GM18517 (cell line): ENCODE measurements around the gene TMC7.
"Not testable (repeated sequence)": the region's sequence is repeated elsewhere in the genome, so short reads cannot be mapped to it uniquely, and the experiment has no call there.

ENCODE experiments used
- ATAC-seq: cut with Tn5 transposase; IDR thresholded peaks from one replicate; pipeline ENCODE4 v1.9.1; 2021; ENCODE audit warnings: mild to moderate bottlenecking, moderate library complexity; ENCODE audit not compliant: unreplicated experiment

Gene TMC7

GRCh38 chr16:18975109-18975508 is 8.6 kb upstream of the TMC7 start:
- ATAC-seq = no peak

DNA sequence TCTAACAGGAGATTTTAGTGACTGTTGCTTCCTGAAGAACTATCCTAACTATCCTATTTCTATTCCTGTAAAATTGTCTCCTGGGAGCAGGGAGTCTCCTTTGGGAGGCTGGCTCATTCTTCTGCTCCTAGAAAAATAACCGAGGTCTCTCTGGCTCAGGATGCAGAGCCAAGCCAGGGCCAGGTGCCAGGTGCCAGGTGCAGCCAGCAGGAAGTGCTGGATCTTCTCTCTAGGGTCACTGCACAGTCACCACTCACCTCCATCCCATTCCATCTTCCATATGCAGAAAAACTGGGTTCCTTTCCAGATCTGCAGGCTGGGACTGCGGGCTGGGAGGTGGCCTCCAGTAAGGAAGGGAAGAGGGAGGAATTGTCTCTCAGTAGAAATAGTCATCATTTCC is 3.8 kb upstream of the TMC7 start:
- no peak for ATAC-seq

- no peak for ATAC-seq
These were observed 786 bp downstream of the TMC7 start for GRCh38 chr16:18984435-18985005.

DNA sequence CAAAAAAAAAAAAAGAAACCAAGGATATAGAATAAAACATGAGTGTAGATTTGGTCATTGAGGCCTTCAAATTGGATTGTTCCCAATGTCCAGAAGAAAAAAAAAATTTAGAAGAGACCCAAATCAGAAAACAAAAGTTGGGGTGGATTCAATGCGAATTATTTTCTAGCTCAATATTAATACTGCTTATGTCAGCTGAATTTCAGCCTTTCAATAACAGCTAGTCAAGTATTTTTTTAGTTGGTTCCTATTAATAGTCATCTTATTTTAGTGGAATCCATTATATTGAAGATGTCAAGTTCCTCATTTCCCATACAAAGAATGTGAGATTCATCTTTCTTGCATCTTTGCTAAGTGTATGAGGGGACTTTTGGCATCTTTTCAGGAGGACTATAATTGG is 1.5 kb downstream of the TMC7 start:
- ATAC-seq = not testable (repeated sequence)

DNA sequence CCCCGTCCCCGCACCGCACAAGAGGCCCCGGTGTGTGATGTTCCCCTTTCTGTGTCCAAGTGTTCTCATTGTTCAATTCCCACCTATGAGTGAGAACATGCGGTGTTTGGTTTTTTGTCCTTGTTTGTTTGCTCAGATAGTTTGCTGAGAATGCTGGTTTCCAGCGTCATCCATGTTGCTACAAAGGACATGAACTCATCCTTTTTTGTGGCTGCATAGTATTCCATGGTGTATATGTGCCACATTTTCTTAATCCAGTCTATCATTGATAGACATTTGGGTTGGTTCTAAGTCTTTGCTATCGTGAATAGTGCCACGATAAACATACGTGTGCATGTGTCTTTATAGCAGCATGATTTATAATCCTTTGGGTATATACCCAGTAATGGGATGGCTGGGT is 8.0 kb downstream of the TMC7 start:
- ATAC-seq = not testable (repeated sequence)

GRCh38 chr16:18993531-18993930 is 9.8 kb downstream of the TMC7 start:
- ATAC-seq = not testable (repeated sequence)

GRCh38 chr16:18994181-18994580 is 10.4 kb downstream of the TMC7 start:
- not testable (repeated sequence) for ATAC-seq

DNA sequence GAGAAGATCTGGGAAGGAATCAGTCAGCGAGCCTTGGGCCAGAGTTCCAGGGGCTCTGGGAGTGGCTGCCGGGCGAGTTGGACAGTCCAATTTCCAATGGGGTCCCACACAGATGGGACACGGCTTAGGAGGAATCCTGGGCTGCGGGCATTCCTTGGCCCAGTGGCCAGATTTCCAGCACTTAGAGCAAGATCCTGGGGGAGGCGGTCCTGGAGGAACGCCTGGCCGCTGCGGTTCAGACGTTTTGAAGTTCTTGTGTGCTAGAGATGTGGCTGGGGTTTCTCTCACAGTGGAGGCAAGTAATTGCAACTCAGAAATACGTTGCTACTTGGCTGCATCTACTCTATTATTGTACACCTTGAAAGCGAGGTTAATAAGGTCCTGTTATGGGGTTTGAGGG is 11.7 kb downstream of the TMC7 start:
- not testable (repeated sequence) for ATAC-seq

- not testable (repeated sequence) for ATAC-seq
These were observed 12.8 kb downstream of the TMC7 start for GRCh38 chr16:18996536-18996935.

GRCh38 chr16:18997001-18997400 is 13.3 kb downstream of the TMC7 start:
- not testable (repeated sequence) for ATAC-seq

DNA sequence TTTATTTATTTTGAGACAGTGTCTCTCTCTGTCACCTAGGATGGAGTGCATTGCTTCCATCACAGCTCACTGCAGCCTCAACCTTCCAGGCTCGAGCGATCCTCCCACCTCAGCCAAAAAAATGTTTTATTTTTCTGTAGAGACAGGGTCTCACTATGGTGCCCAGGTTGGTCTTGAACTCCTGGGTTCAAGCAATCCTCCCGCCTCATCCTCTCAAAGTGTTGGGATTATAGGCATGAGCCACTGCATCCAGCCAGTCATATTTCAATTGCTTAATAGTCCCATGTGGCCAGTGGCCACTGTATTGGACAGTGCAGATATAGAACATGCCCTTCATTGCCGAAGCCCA is 15.3 kb downstream of the TMC7 start:
- ATAC-seq = no peak

- no peak for ATAC-seq
These were observed 18.1 kb downstream of the TMC7 start for GRCh38 chr16:19001788-19002187.

- no peak for ATAC-seq
These were observed 20.2 kb downstream of the TMC7 start for GRCh38 chr16:19003935-19004334.

DNA sequence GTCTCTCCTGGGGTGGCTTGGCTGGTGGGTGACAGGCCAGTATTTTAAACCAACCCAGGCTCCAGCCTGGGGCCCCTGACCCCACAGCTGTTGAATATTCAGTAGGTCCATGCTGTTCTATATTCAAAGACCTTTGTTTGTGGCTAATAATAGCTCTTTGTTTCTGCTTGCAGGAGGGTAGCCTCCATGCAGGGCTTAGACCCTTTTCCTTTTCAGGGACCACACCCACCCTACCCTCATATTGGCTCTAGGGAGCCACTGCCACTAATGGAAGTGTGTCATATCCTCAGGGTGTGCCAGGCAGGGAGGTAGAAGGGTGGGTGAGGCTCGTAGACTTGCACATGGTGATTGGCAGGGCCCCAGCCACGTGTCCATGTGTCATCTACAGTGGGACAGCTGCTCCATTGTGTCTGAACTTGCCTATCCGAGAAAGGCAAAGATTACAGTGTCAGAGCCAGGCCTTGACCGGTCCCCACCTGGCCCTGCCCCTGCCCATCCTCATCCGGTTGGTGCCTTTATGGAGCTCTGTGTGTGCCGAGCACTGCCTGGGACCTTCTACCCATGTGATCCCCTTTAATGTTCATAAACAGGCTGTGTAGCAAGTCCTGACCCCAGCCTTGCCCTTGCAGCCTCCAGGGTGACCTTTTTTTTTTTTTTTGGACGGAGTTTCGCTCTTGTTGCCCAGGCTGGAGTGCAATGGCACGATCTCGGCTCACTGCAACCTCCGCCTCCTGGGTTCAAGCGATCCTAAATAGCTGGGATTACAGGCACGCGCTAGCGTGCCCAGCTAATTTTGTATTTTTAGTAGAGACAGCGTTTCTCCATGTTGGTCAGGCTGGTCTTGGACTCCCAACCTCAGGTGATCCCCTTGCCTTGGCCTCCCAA is 22.1 kb downstream of the TMC7 start:
- ATAC-seq = no peak

GRCh38 chr16:19006446-19007315 is 22.9 kb downstream of the TMC7 start:
- ATAC-seq = no peak

- no peak for ATAC-seq
These were observed 24.8 kb downstream of the TMC7 start for GRCh38 chr16:19008245-19009169.

- no peak for ATAC-seq
These were observed 27.5 kb downstream of the TMC7 start for GRCh38 chr16:19011169-19011731.

GRCh38 chr16:19014461-19014860 is 30.7 kb downstream of the TMC7 start:
- no peak for ATAC-seq

GRCh38 chr16:19017179-19017578 is 33.4 kb downstream of the TMC7 start:
- no peak for ATAC-seq

DNA sequence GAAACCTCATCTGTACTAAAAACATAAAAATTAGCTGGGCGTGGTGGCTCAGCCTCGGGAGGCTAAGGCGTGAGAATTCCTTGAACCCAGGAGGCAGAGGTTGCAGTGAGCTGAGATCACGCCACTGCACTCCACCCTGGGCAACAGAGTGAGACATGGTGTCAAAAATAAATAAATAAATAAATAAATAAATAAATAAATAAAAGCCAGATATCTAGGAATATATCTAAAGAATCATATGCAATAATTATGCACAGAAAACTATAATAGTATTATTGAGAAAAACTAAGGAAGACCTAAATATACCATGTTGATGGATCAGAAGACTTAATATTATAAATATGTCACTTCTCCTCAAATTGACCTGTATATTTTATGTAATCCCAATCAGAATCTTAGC is 37.0 kb downstream of the TMC7 start:
- ATAC-seq = no peak
